Endothelial cell (in vitro differentiated cells): ENCODE data around the gene BRSK1. TPM values are rescaled to one million over a fixed set of nuclear protein-coding genes. Genes with fewer than 3 reads are reported as not detected.
A peak's percentile ranks its signal among the peaks of the same experiment; 100 is the strongest.

Experiments used
- DNase-seq: peaks from one replicate; pipeline ENCODE4 v3.0.0; 2021; ENCODE audit warnings: low spot score
- H3K27ac Mint-ChIP-seq: one replicate; pipeline ENCODE4 v1.8.0; 2021; ENCODE audit warnings: mixed read lengths, inconsistent platforms; ENCODE audit not compliant: unreplicated experiment
- H3K27me3 Mint-ChIP-seq: one replicate; pipeline ENCODE4 v1.8.0; 2021; ENCODE audit warnings: mild to moderate bottlenecking, moderate library complexity, mixed read lengths, inconsistent platforms; ENCODE audit not compliant: unreplicated experiment
- H3K36me3 Mint-ChIP-seq: one replicate; pipeline ENCODE4 v1.8.0; 2021; ENCODE audit warnings: mild to moderate bottlenecking, low read depth, mixed read lengths, inconsistent platforms; ENCODE audit not compliant: unreplicated experiment
- H3K4me1 Mint-ChIP-seq: one replicate; pipeline ENCODE4 v1.8.0; 2021; ENCODE audit warnings: mild to moderate bottlenecking, mixed read lengths, inconsistent platforms; ENCODE audit not compliant: unreplicated experiment
- H3K4me3 Mint-ChIP-seq: one replicate; pipeline ENCODE4 v1.8.0; 2021; ENCODE audit warnings: mild to moderate bottlenecking, mixed read lengths, inconsistent platforms; ENCODE audit not compliant: unreplicated experiment
- H3K9me3 Mint-ChIP-seq: one replicate; pipeline ENCODE4 v1.8.0; 2021; ENCODE audit warnings: mixed read lengths, inconsistent platforms; ENCODE audit not compliant: unreplicated experiment
- CTCF ChIP-seq: fragments of 200-600 bp; sonication (generic); IDR thresholded peaks from one replicate; pipeline ENCODE4 v1.5.0; 2021; ENCODE audit warnings: antibody characterized with exemption; ENCODE audit not compliant: unreplicated experiment
- total RNA-seq: library from RNA; stranded (reverse); fragmentation: NEBNext Ultra II Directional; extraction: Animal tissue kit (Norgen Biotek cat#: 25700); gene quantifications from one replicate; pipeline ENCODE4 v1.2.1, GENCODE V29; 2021; ENCODE audit not compliant: unreplicated experiment

Gene BRSK1
- total RNA-seq, 1 donor from 2014 or later, result 14.1 TPM

- Mint-ChIP-seq H3K36me3 (peaks cover 42% of the 10 kb centered on the region), H3K4me1 (no peaks in the 10 kb centered on the region), H3K27ac (no peak overlapping the region), H3K4me3 (no peak overlapping the region), H3K9me3 (no peaks in the 10 kb centered on the region), H3K27me3 (peaks cover 9% of the 10 kb centered on the region)
- TF ChIP-seq CTCF, result no peak
- DNase-seq, result no peak
Measured at GRCh38 chr19:55241935-55242464, 41.8 kb upstream of the BRSK1 start.

DNA sequence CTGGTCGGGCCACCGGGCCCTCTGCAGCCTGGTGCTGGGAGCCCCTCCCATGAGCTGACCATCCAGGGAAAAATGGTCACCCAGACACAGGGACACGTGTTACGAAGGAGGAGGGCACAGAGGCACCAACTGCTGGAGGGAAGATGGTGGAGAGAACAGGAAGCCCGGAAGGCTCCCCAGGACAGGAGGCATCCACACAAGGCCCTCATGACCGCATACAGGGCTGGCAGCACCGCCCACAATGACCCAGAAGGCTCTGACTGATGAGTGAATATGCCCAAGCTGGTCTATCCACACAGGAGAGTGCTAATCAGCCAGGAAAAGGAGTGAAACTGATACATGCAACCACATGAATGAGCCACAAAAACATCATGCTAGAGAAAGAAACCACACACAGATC, 41.3 kb upstream of the BRSK1 start:
- no peaks in the 10 kb centered on the region for H3K4me1 Mint-ChIP-seq
- H3K27ac Mint-ChIP-seq, result no peak overlapping the region
- no peaks in the 10 kb centered on the region for H3K9me3 Mint-ChIP-seq
- DNase-seq, result no peak
- peaks cover 37% of the 10 kb centered on the region for H3K36me3 Mint-ChIP-seq
- TF ChIP-seq CTCF, result no peak
- H3K27me3 Mint-ChIP-seq, result peaks cover 6% of the 10 kb centered on the region
- peak overlapping the region; percentile 21 for H3K4me3 Mint-ChIP-seq

GRCh38 chr19:55244004-55244680, 39.7 kb upstream of the BRSK1 start:
- H3K36me3 Mint-ChIP-seq, result peaks cover 28% of the 10 kb centered on the region
- H3K9me3 Mint-ChIP-seq, result no peaks in the 10 kb centered on the region
- no peak overlapping the region for H3K4me3 Mint-ChIP-seq
- no peak for DNase-seq
- H3K27me3 Mint-ChIP-seq, result peaks cover 10% of the 10 kb centered on the region
- no peak overlapping the region for H3K27ac Mint-ChIP-seq
- TF ChIP-seq CTCF, result no peak
- no peaks in the 10 kb centered on the region for H3K4me1 Mint-ChIP-seq

- no peak for DNase-seq
- Mint-ChIP-seq H3K27me3 (peaks cover 10% of the 10 kb centered on the region), H3K4me3 (no peak overlapping the region), H3K4me1 (no peaks in the 10 kb centered on the region), H3K36me3 (peaks cover 24% of the 10 kb centered on the region), H3K27ac (no peak overlapping the region), H3K9me3 (no peaks in the 10 kb centered on the region)
- no peak for TF ChIP-seq CTCF
Measured at GRCh38 chr19:55245236-55245904, 38.4 kb upstream of the BRSK1 start.
